HepG2 (cell line): Measurements from ENCODE around the gene GNB3. TPM values are rescaled to one million over a fixed set of nuclear protein-coding genes. Genes with fewer than 3 reads are reported as not detected.

Source experiments
- ARNT2 ChIP-seq: sonication (generic); formaldehyde crosslinking; IDR thresholded peaks from 2 replicates; pipeline ENCODE4 v1.8.0; 2022; ENCODE audit warnings: mild to moderate bottlenecking, low read depth, missing genetic modification reagents, moderate library complexity
- ARNTL ChIP-seq: sonication (generic); formaldehyde crosslinking; IDR thresholded peaks from 2 replicates; pipeline ENCODE4 v1.4.0; 2020; ENCODE audit warnings: mild to moderate bottlenecking, missing genetic modification reagents
- ATM ChIP-seq: fragments of 450-650 bp; IDR thresholded peaks from 2 replicates; pipeline ENCODE4 v1.7.1; 2017; ENCODE audit warnings: mild to moderate bottlenecking, borderline replicate concordance
- CAMTA2 ChIP-seq: sonication (generic); formaldehyde crosslinking; IDR thresholded peaks from 2 replicates; pipeline ENCODE4 v1.4.0; 2020; ENCODE audit warnings: mild to moderate bottlenecking, missing genetic modification reagents, borderline replicate concordance
- HNRNPLL ChIP-seq: fragments of 200-400 bp; formaldehyde crosslinking; IDR thresholded peaks from 2 replicates; pipeline ENCODE4 v1.6.1; 2017; ENCODE audit warnings: mild to moderate bottlenecking, low read depth, low read length; ENCODE audit not compliant: poor library complexity, severe bottlenecking
- IKZF1 ChIP-seq: fragments of 450-650 bp; IDR thresholded peaks from 2 replicates; pipeline ENCODE4 v1.7.1; 2016
- KDM5B ChIP-seq: sonication (generic); formaldehyde crosslinking; IDR thresholded peaks from 2 replicates; pipeline ENCODE4 v1.4.0; 2020; ENCODE audit warnings: missing genetic modification reagents, mild to moderate bottlenecking, borderline replicate concordance
- MAZ ChIP-seq, 2 experiments: sonication (generic) in 1 of 2; formaldehyde crosslinking in 1 of 2; IDR thresholded peaks; 2 replicates each; pipeline versions ENCODE4 v1.5.0 to v1.6.1; 2012 to 2020; ENCODE audit warnings: low read depth in 2 of 2, mild to moderate bottlenecking in 2 of 2, borderline replicate concordance in 1 of 2, improper control_type of control experiment in 1 of 2, low read length in 1 of 2, missing genetic modification reagents in 1 of 2, moderate library complexity in 1 of 2
- PAX8 ChIP-seq: sonication (generic); formaldehyde crosslinking; IDR thresholded peaks from 2 replicates; pipeline ENCODE4 v1.8.0; 2022; ENCODE audit warnings: mild to moderate bottlenecking, missing genetic modification reagents, borderline replicate concordance
- RXRA ChIP-seq: sonication (generic); formaldehyde crosslinking; IDR thresholded peaks from 2 replicates; pipeline ENCODE4 v1.5.1; 2020; ENCODE audit warnings: missing genetic modification reagents
- U2AF1 ChIP-seq: fragments of 200-400 bp; formaldehyde crosslinking; optimal IDR thresholded peaks from 2 replicates; pipeline ENCODE3; 2017; ENCODE audit warnings: mild to moderate bottlenecking, low read depth, low read length
- ZMYM3 ChIP-seq: sonication (generic); formaldehyde crosslinking; IDR thresholded peaks from 2 replicates; pipeline ENCODE4 v1.5.1; 2020; ENCODE audit warnings: mild to moderate bottlenecking, missing genetic modification reagents
- ZNF232 ChIP-seq: sonication (generic); formaldehyde crosslinking; IDR thresholded peaks from 2 replicates; pipeline ENCODE4 v1.4.0; 2020; ENCODE audit warnings: missing genetic modification reagents, borderline replicate concordance
- ZNF335 ChIP-seq: sonication (generic); formaldehyde crosslinking; IDR thresholded peaks from 2 replicates; pipeline ENCODE4 v1.4.0; 2020; ENCODE audit warnings: missing genetic modification reagents
- ZNF878 ChIP-seq: sonication (generic); formaldehyde crosslinking; IDR thresholded peaks from 2 replicates; pipeline ENCODE4 v1.8.1; 2023; ENCODE audit warnings: mild to moderate bottlenecking, missing genetic modification reagents, moderate library complexity
- polyA plus RNA-seq, 8 experiments: library from polyadenylated mRNA; depleted of rRNA in 3 of 8; stranded (reverse) in 7 of 8; unstranded in 1 of 8; fragments of >200 nt; fragmentation: Illumina TruSeq in 4 of 8; extraction: Trizol in 4 of 8; gene quantifications; 2 replicates each; pipeline versions ENCODE4 v1.2.1 to v1.2.3, GENCODE V29; 2011 to 2016; ENCODE audit warnings: low read depth in 4 of 8, missing spikeins in 1 of 8, mixed read lengths in 1 of 8; ENCODE audit not compliant: insufficient read depth in 1 of 8
- total RNA-seq, 5 experiments: library from RNA; depleted of rRNA; stranded (reverse); fragments of >200 nt; fragmentation: Illumina TruSeq; extraction: Trizol; gene quantifications; 2 replicates each; pipeline ENCODE4 v1.2.3, GENCODE V29; 2016; ENCODE audit warnings: low read depth in 1 of 5
- TF ChIP-seq, protein P1 (sequence below): sonication (generic); formaldehyde crosslinking; IDR thresholded peaks from 2 replicates; pipeline ENCODE4 v1.4.0; 2020; ENCODE audit warnings: mild to moderate bottlenecking, missing genetic modification reagents
- TF ChIP-seq, protein P2 (sequence below): sonication (generic); formaldehyde crosslinking; IDR thresholded peaks from 2 replicates; pipeline ENCODE4 v1.4.0; 2020; ENCODE audit warnings: missing genetic modification reagents
- TF ChIP-seq, protein P3 (sequence below): sonication (generic); formaldehyde crosslinking; IDR thresholded peaks from 2 replicates; pipeline ENCODE4 v1.5.0; 2020; ENCODE audit warnings: missing genetic modification reagents
- TF ChIP-seq, protein P4 (sequence below): sonication (generic); formaldehyde crosslinking; IDR thresholded peaks from 2 replicates; pipeline ENCODE4 v1.4.0; 2020; ENCODE audit warnings: low read depth, mild to moderate bottlenecking, missing genetic modification reagents
- TF ChIP-seq, protein P5 (sequence below): sonication (generic); formaldehyde crosslinking; IDR thresholded peaks from 2 replicates; pipeline ENCODE4 v1.4.0; 2020; ENCODE audit warnings: missing genetic modification reagents

The GNB3 gene
- total and polyA plus RNA-seq, 2 of the 13 experiments (the other 11 are each of a cell fraction or from before 2014, with no cell fraction given), result 1.3 to 3.6 TPM

DNA sequence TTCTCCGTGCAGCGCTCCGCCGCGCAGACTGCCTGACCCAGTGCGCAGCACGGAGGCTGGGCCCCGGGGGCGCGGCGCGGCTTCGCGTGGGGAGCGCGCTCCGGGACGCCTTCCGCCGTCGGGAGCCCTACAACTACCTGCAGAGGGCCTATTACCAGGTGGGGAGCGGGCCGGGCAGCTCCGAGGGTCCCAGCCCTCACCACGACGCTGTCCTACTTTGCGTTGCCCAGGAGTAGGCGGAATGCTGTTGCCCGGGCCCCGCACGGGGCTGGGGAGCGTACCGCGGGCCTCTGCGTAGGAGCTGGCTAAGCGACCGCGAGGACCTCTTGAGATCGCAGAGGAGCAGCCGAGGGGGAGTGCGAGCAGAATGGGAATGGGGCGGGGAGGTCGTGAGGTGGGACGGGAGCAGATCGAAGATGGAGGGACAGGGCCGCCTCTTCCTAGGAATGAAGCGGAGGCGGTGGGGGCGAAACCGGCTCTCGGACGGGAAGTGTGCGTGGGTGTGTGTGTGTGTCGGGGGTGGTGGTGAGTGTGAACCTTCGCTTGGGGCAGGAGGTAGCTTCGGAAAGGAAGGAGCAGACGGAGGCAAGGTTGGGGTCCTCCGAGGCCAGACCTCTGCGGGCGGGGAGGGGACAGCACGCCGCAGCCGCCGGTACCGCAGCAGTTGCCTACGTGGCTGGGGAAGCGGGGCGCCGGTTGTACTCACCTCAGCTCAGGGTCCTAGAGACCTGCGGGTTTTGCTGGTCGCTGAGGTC is 11.8 kb upstream of the GNB3 start (continued):
- TF ChIP-seq, protein P1, sequence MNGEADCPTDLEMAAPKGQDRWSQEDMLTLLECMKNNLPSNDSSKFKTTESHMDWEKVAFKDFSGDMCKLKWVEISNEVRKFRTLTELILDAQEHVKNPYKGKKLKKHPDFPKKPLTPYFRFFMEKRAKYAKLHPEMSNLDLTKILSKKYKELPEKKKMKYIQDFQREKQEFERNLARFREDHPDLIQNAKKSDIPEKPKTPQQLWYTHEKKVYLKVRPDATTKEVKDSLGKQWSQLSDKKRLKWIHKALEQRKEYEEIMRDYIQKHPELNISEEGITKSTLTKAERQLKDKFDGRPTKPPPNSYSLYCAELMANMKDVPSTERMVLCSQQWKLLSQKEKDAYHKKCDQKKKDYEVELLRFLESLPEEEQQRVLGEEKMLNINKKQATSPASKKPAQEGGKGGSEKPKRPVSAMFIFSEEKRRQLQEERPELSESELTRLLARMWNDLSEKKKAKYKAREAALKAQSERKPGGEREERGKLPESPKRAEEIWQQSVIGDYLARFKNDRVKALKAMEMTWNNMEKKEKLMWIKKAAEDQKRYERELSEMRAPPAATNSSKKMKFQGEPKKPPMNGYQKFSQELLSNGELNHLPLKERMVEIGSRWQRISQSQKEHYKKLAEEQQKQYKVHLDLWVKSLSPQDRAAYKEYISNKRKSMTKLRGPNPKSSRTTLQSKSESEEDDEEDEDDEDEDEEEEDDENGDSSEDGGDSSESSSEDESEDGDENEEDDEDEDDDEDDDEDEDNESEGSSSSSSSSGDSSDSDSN (CRISPR knock-in tag), result peak; percentile 76
- TF ChIP-seq ZNF335 (CRISPR knock-in tag) (peak; percentile 44; the same call in 1 of the 2 replicates), KDM5B (CRISPR knock-in tag) (peak; percentile 70), ZMYM3 (CRISPR knock-in tag) (peak; percentile 41; the same call in 1 of the 2 replicates), ARNT2 (peak; percentile 68; the same call in 1 of the 2 replicates), MAZ (IDR thresholded peaks at IDR 0.05; ENCODE audit: borderline replicate concordance, low read depth, low read length) (no peak), MAZ (CRISPR knock-in tag; IDR thresholded peaks at IDR 0.05; ENCODE audit: low read depth) (peak; percentile 38; the same call in 1 of the 2 replicates), U2AF1 (peak; percentile 24), HNRNPLL (peak; percentile 90), CAMTA2 (CRISPR knock-in tag) (peak; percentile 50; the same call in 1 of the 2 replicates), ZNF878 (CRISPR knock-in tag) (no peak), RXRA (0 out of 2 replicates have a peak, but pooled peaks have one; percentile 20), PAX8 (CRISPR knock-in tag) (0 out of 2 replicates have a peak, but pooled peaks have one; percentile 37), ZNF232 (CRISPR knock-in tag) (no peak), ARNTL (CRISPR knock-in tag) (no peak), IKZF1 (no peak), ATM (no peak)
- TF ChIP-seq, protein P2, sequence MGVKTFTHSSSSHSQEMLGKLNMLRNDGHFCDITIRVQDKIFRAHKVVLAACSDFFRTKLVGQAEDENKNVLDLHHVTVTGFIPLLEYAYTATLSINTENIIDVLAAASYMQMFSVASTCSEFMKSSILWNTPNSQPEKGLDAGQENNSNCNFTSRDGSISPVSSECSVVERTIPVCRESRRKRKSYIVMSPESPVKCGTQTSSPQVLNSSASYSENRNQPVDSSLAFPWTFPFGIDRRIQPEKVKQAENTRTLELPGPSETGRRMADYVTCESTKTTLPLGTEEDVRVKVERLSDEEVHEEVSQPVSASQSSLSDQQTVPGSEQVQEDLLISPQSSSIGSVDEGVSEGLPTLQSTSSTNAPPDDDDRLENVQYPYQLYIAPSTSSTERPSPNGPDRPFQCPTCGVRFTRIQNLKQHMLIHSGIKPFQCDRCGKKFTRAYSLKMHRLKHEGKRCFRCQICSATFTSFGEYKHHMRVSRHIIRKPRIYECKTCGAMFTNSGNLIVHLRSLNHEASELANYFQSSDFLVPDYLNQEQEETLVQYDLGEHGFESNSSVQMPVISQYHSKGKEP (CRISPR knock-in tag), result no peak
- TF ChIP-seq, protein P3, sequence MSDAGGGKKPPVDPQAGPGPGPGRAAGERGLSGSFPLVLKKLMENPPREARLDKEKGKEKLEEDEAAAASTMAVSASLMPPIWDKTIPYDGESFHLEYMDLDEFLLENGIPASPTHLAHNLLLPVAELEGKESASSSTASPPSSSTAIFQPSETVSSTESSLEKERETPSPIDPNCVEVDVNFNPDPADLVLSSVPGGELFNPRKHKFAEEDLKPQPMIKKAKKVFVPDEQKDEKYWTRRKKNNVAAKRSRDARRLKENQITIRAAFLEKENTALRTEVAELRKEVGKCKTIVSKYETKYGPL (CRISPR knock-in tag), result no peak
- TF ChIP-seq, protein P4, sequence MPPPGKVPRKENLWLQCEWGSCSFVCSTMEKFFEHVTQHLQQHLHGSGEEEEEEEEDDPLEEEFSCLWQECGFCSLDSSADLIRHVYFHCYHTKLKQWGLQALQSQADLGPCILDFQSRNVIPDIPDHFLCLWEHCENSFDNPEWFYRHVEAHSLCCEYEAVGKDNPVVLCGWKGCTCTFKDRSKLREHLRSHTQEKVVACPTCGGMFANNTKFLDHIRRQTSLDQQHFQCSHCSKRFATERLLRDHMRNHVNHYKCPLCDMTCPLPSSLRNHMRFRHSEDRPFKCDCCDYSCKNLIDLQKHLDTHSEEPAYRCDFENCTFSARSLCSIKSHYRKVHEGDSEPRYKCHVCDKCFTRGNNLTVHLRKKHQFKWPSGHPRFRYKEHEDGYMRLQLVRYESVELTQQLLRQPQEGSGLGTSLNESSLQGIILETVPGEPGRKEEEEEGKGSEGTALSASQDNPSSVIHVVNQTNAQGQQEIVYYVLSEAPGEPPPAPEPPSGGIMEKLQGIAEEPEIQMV, result 0 out of 2 replicates have a peak, but pooled peaks have one; percentile 48
- TF ChIP-seq, protein P5, sequence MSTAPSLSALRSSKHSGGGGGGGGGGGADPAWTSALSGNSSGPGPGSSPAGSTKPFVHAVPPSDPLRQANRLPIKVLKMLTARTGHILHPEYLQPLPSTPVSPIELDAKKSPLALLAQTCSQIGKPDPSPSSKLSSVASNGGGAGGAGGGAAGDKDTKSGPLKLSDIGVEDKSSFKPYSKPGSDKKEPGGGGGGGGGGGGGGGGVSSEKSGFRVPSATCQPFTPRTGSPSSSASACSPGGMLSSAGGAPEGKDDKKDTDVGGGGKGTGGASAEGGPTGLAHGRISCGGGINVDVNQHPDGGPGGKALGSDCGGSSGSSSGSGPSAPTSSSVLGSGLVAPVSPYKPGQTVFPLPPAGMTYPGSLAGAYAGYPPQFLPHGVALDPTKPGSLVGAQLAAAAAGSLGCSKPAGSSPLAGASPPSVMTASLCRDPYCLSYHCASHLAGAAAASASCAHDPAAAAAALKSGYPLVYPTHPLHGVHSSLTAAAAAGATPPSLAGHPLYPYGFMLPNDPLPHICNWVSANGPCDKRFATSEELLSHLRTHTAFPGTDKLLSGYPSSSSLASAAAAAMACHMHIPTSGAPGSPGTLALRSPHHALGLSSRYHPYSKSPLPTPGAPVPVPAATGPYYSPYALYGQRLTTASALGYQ (CRISPR knock-in tag), result no peak
